H9 (cell line): ENCODE data around the gene UPK3B. TPM values are rescaled to one million over a fixed set of nuclear protein-coding genes. Genes with fewer than 3 reads are reported as not detected.
"Not testable (repeated sequence)": the region's sequence is repeated elsewhere in the genome, so short reads cannot be mapped to it uniquely, and the experiment has no call there.

ENCODE experiments used
- DNase-seq: peaks from one replicate; pipeline ENCODE4 v3.0.0-alpha.2; 2017
- H2AFZ ChIP-seq: one replicate; pipeline ENCODE4 v1.6.1; 2013; ENCODE audit warnings: mild to moderate bottlenecking, low read length, control low read depth, moderate library complexity
- H2AK5ac ChIP-seq: 2 replicates; pipeline ENCODE4 v1.6.1; 2013; ENCODE audit warnings: low read length, control low read depth, mixed read lengths; ENCODE audit not compliant: insufficient read length
- H2BK120ac ChIP-seq: one replicate; pipeline ENCODE4 v1.6.1; 2013; ENCODE audit warnings: low read depth, mild to moderate bottlenecking, low read length, control low read depth, inconsistent platforms; ENCODE audit not compliant: poor library complexity, severe bottlenecking
- H2BK12ac ChIP-seq: 2 replicates; pipeline ENCODE4 v1.6.1; 2013; ENCODE audit warnings: low read length, control low read depth, mixed read lengths, low read depth; ENCODE audit not compliant: insufficient read length
- H2BK15ac ChIP-seq: 2 replicates; pipeline ENCODE4 v1.6.1; 2013; ENCODE audit warnings: low read depth, low read length, control low read depth
- H2BK20ac ChIP-seq: one replicate; pipeline ENCODE4 v1.6.1; 2013; ENCODE audit warnings: low read depth, mild to moderate bottlenecking, low read length, control low read depth, inconsistent platforms; ENCODE audit not compliant: poor library complexity, severe bottlenecking
- H2BK5ac ChIP-seq: 2 replicates; pipeline ENCODE4 v1.6.1; 2013; ENCODE audit warnings: low read length, control low read depth, mixed read lengths; ENCODE audit not compliant: insufficient read length
- H3K14ac ChIP-seq: 2 replicates; pipeline ENCODE4 v1.6.1; 2013; ENCODE audit warnings: low read length, control low read depth; ENCODE audit not compliant: insufficient read depth
- H3K18ac ChIP-seq: 2 replicates; pipeline ENCODE4 v1.6.1; 2013; ENCODE audit warnings: low read depth, mild to moderate bottlenecking, mixed read lengths, low read length, control low read depth; ENCODE audit not compliant: insufficient read length
- H3K23ac ChIP-seq: 2 replicates; pipeline ENCODE4 v1.6.1; 2013; ENCODE audit warnings: low read length, control low read depth, mixed read lengths, low read depth; ENCODE audit not compliant: insufficient read length
- H3K23me2 ChIP-seq: 2 replicates; pipeline ENCODE4 v1.6.1; 2013; ENCODE audit warnings: low read depth, mild to moderate bottlenecking, mixed read lengths, low read length, control low read depth; ENCODE audit not compliant: insufficient read length, poor library complexity, severe bottlenecking
- H3K27ac ChIP-seq: 2 replicates; pipeline ENCODE4 v1.5.1; 2013; ENCODE audit warnings: low read length, control low read depth, mixed read lengths, low read depth; ENCODE audit not compliant: insufficient read length
- H3K27me3 ChIP-seq: 2 replicates; pipeline ENCODE4 v1.6.1; 2013; ENCODE audit warnings: low read length, control low read depth, inconsistent platforms; ENCODE audit not compliant: insufficient read depth
- H3K4ac ChIP-seq: 2 replicates; pipeline ENCODE4 v1.6.1; 2013; ENCODE audit warnings: low read depth, mild to moderate bottlenecking, control low read depth, inconsistent platforms, low read length, moderate library complexity
- H3K4me1 ChIP-seq: 2 replicates; pipeline ENCODE4 v1.6.1; 2013; ENCODE audit warnings: low read length, control low read depth, inconsistent platforms; ENCODE audit not compliant: insufficient read depth
- H3K4me2 ChIP-seq: 2 replicates; pipeline ENCODE4 v1.6.1; 2013; ENCODE audit warnings: low read length, control low read depth, mixed read lengths; ENCODE audit not compliant: insufficient read length, insufficient read depth
- H3K56ac ChIP-seq: 2 replicates; pipeline ENCODE4 v1.6.1; 2013; ENCODE audit warnings: low read depth, mild to moderate bottlenecking, mixed read lengths, low read length, control low read depth; ENCODE audit not compliant: insufficient read length
- H3K79me1 ChIP-seq: 2 replicates; pipeline ENCODE4 v1.6.1; 2013; ENCODE audit warnings: low read depth, mild to moderate bottlenecking, moderate library complexity, low read length, control low read depth, inconsistent platforms; ENCODE audit not compliant: insufficient read depth, poor library complexity, severe bottlenecking
- H3K79me2 ChIP-seq: 2 replicates; pipeline ENCODE4 v1.6.1; 2013; ENCODE audit warnings: low read length, control low read depth, inconsistent platforms; ENCODE audit not compliant: insufficient read depth
- H3K9ac ChIP-seq: 2 replicates; pipeline ENCODE4 v1.6.1; 2013; ENCODE audit warnings: low read length, control low read depth, mixed read lengths; ENCODE audit not compliant: insufficient read length; ENCODE audit errors: extremely low read depth
- H3K9me3 ChIP-seq: one replicate; pipeline ENCODE4 v1.6.1; 2013; ENCODE audit warnings: low read depth, low read length, inconsistent platforms; ENCODE audit not compliant: control insufficient read depth
- H3T11ph ChIP-seq: one replicate; pipeline ENCODE4 v1.6.1; 2013; ENCODE audit warnings: mild to moderate bottlenecking, low read length, control low read depth, inconsistent platforms
- H4K20me1 ChIP-seq: one replicate; pipeline ENCODE4 v1.6.1; 2013; ENCODE audit not compliant: control insufficient read depth, insufficient read length, insufficient read depth
- H4K5ac ChIP-seq: 2 replicates; pipeline ENCODE4 v1.6.1; 2013; ENCODE audit warnings: low read depth, mild to moderate bottlenecking, mixed read lengths, low read length, control low read depth; ENCODE audit not compliant: insufficient read length
- H4K8ac ChIP-seq: replicated peaks from 2 replicates; pipeline ENCODE4 v1.6.1; 2013; ENCODE audit warnings: low read length, control low read depth, mixed read lengths, low read depth; ENCODE audit not compliant: insufficient read length
- H4K91ac ChIP-seq: 2 replicates; pipeline ENCODE4 v1.6.1; 2013; ENCODE audit warnings: low read depth, mild to moderate bottlenecking, moderate library complexity, mixed read lengths, low read length, control low read depth; ENCODE audit not compliant: insufficient read length
- H3K27ac Mint-ChIP-seq, 3 experiments: 2 replicates in 2 of 3; 3 replicates in 1 of 3; pipeline ENCODE4 v1.8.0; 2020 to 2021; ENCODE audit warnings: mixed read lengths in 3 of 3, mild to moderate bottlenecking in 1 of 3, moderate library complexity in 1 of 3
- H3K27me3 Mint-ChIP-seq: 2 replicates; pipeline ENCODE4 v1.8.0; 2021; ENCODE audit warnings: low read depth, mild to moderate bottlenecking, moderate library complexity, mixed read lengths
- H3K36me3 Mint-ChIP-seq, 3 experiments: 2 replicates in 2 of 3; 3 replicates in 1 of 3; pipeline ENCODE4 v1.8.0; 2020 to 2021; ENCODE audit warnings: low read depth in 3 of 3, mixed read lengths in 3 of 3; ENCODE audit not compliant: insufficient read depth in 1 of 3
- H3K4me1 Mint-ChIP-seq, 2 experiments: 2 replicates each; pipeline ENCODE4 v1.8.0; 2020; ENCODE audit warnings: mixed read lengths in 2 of 2
- H3K4me3 Mint-ChIP-seq, 2 experiments: 2 replicates in 1 of 2; 3 replicates in 1 of 2; pipeline ENCODE4 v1.8.0; 2020 to 2021; ENCODE audit warnings: mild to moderate bottlenecking in 2 of 2, mixed read lengths in 2 of 2, moderate library complexity in 1 of 2
- H3K9me3 Mint-ChIP-seq, 2 experiments: 2 replicates in 1 of 2; 3 replicates in 1 of 2; pipeline ENCODE4 v1.8.0; 2020; ENCODE audit warnings: mild to moderate bottlenecking in 2 of 2, mixed read lengths in 2 of 2, moderate library complexity in 1 of 2
- WGBS: extraction: QIAGEN DNeasy Blood & Tissue Kit; methylation state at CpG from one replicate; pipeline ENCODE4 v1.1.7; 2013; ENCODE audit warnings: missing lambda C conversion rate, low lambda C conversion rate, mixed read lengths; ENCODE audit not compliant: insufficient read length; ENCODE audit errors: extremely low coverage; 5-methylcytosine and 5-hydroxymethylcytosine counted together
- total RNA-seq: library from RNA; stranded (reverse); gene quantifications from 2 replicates; pipeline ENCODE4 v1.2.1, GENCODE V29; 2021

The UPK3B gene
- total RNA-seq, 1 experiment from 2014 or later, result 3.5 TPM

DNA sequence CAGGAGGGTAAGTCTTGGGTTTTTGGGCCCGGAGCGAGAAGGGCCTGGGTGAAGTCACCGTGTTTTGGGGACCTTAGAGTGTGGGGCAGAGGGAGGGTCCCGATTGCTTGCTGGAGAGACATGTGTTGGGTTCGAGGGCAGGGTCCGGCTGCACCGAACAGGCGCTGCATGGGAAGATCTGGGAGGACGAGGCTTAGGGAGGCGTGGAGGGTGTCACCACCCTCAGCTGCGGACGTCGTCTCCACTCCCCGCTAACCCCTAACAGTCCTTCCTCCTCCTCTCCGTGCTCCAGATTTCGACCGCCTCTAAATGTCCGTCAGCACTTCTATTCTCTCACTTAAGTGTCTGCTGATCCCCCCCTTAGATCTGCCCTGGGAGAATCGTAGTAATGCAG lies 39.5 kb downstream of the UPK3B start:
- not testable (repeated sequence) for H3K14ac ChIP-seq, H3K4me1 Mint-ChIP-seq, H4K91ac ChIP-seq, H4K8ac ChIP-seq, H3K56ac ChIP-seq, H2BK15ac ChIP-seq, DNase-seq, H2BK20ac ChIP-seq, H3K9me3 Mint-ChIP-seq, H2BK120ac ChIP-seq, H2BK12ac ChIP-seq, H3T11ph ChIP-seq, H3K18ac ChIP-seq, H3K27ac ChIP-seq, H3K23ac ChIP-seq, H3K79me1 ChIP-seq, H3K4me1 ChIP-seq, H4K5ac ChIP-seq, H2AK5ac ChIP-seq, H3K9me3 ChIP-seq, H3K79me2 ChIP-seq, H3K23me2 ChIP-seq, H3K27me3 ChIP-seq, H2AFZ ChIP-seq, H3K4ac ChIP-seq, H3K27me3 Mint-ChIP-seq, H2BK5ac ChIP-seq, H4K20me1 ChIP-seq
- WGBS, result no CpG with 5 or more reads among the region's 19 CpGs
- Mint-ChIP-seq H3K4me3 (peak overlapping the region; percentile 87 to 91), H3K27ac (peak overlapping the region in 1 of 3 experiments; percentile 79; a peak in 1 of 7 replicates), H3K36me3 (peaks cover 4 to 15% (median 9%) of the 10 kb centered on the region in 3 experiments; a peak in 6 of 7 replicates)
- peak overlapping the region; percentile 44 for H3K4me2 ChIP-seq
- peak overlapping the region; percentile 50 for H3K9ac ChIP-seq

DNA sequence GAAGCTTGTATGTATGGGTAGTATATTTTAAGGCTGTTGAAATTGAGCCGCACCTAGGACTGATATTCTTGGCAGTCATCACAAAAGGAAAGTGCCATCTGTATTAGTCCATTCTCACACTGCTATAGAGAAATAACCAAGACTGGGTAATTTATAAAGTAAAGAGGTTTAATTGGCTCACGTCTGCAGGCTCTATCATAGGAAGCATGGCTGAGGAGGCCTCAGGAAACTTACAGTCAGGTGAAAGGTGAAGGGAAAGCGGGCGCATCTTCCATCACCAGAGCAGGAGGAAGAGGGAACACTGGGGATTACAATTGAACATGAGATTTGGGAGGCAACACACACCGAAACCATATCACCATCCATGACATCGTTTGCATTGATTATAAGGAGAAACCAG lies 41.6 kb downstream of the UPK3B start:
- not testable (repeated sequence) for H2AFZ ChIP-seq, H3K27ac Mint-ChIP-seq, H3K4me1 ChIP-seq, H3K27me3 Mint-ChIP-seq, H3T11ph ChIP-seq, H2BK5ac ChIP-seq, H3K23me2 ChIP-seq, H3K9ac ChIP-seq, H3K56ac ChIP-seq, H2BK12ac ChIP-seq, DNase-seq, H3K4me1 Mint-ChIP-seq, H3K79me2 ChIP-seq, H2BK120ac ChIP-seq, H3K14ac ChIP-seq, H3K79me1 ChIP-seq, H3K4me2 ChIP-seq, H3K27me3 ChIP-seq, H3K9me3 ChIP-seq, H3K9me3 Mint-ChIP-seq, H3K4ac ChIP-seq, H3K4me3 Mint-ChIP-seq, H2BK20ac ChIP-seq, H4K91ac ChIP-seq, H3K27ac ChIP-seq, H4K20me1 ChIP-seq, H2BK15ac ChIP-seq, H4K8ac ChIP-seq, H3K18ac ChIP-seq, H4K5ac ChIP-seq, H2AK5ac ChIP-seq, H3K23ac ChIP-seq
- no CpG with 5 or more reads among the region's 6 CpGs for WGBS
- peaks cover 7 to 19% (median 13%) of the 10 kb centered on the region in 3 experiments for H3K36me3 Mint-ChIP-seq
